ENCODE data around the gene PIP5K1B.

DNA sequence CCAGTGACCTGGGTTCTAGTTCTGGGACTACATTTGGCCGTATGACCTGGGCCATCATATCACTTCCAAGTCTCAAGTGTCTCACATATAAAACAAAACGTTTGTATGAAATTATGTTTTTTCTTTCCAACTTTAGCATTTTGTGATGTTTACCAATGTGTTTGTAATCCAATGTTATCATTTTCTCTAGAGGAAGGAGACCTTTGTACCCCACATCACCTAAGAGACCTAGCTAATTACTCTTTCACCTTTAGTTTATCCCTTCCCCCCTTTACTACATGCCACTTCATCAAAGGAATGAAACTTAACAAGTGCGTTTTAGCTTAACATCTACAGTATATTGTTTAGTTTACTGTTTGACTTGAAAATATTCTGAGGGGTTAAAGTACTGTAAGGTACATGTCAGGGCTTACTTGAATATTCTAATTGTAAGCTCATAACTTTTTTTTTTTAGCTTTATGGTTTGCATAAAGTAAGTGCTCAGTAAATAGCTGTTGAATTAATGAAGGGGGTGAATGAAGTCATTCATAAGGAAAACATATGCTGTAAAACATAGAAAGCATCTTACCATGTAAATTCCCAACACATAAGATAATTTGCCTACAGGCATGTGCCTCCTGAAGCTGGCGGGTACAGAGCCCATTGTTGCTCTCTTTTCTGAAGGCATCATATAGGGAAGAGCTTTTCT, 2.9 kb downstream of the PIP5K1B start:
- TF ChIP-seq, protein P1, sequence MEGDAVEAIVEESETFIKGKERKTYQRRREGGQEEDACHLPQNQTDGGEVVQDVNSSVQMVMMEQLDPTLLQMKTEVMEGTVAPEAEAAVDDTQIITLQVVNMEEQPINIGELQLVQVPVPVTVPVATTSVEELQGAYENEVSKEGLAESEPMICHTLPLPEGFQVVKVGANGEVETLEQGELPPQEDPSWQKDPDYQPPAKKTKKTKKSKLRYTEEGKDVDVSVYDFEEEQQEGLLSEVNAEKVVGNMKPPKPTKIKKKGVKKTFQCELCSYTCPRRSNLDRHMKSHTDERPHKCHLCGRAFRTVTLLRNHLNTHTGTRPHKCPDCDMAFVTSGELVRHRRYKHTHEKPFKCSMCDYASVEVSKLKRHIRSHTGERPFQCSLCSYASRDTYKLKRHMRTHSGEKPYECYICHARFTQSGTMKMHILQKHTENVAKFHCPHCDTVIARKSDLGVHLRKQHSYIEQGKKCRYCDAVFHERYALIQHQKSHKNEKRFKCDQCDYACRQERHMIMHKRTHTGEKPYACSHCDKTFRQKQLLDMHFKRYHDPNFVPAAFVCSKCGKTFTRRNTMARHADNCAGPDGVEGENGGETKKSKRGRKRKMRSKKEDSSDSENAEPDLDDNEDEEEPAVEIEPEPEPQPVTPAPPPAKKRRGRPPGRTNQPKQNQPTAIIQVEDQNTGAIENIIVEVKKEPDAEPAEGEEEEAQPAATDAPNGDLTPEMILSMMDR (conservative IDR thresholded peaks at IDR 0.05; ENCODE audit: low read depth, low read length), result no peak
- TF ChIP-seq EZH2 (IDR thresholded peaks at IDR 0.05; ENCODE audit: borderline replicate concordance, low read depth, low read length, poor library complexity, severe bottlenecking), result no peak
